Type B pancreatic cell (in vitro differentiated cells): ENCODE data around the gene USP6. TPM values are rescaled to one million over a fixed set of nuclear protein-coding genes. Genes with fewer than 3 reads are reported as not detected.

ENCODE experiments used
- DNase-seq: peaks from one replicate; pipeline ENCODE4 v3.0.0; 2021; ENCODE audit warnings: mixed read lengths; ENCODE audit not compliant: unreplicated experiment; ENCODE audit errors: extremely low spot score
- H3K27ac Mint-ChIP-seq: 2 replicates; pipeline ENCODE4 v1.8.0; 2021; ENCODE audit warnings: mild to moderate bottlenecking, mixed read lengths
- H3K27me3 Mint-ChIP-seq: 2 replicates; pipeline ENCODE4 v1.8.0; 2021; ENCODE audit warnings: mixed read lengths
- H3K36me3 Mint-ChIP-seq: 2 replicates; pipeline ENCODE4 v1.8.0; 2021; ENCODE audit warnings: mixed read lengths
- H3K4me1 Mint-ChIP-seq: one replicate; pipeline ENCODE4 v1.8.0; 2021; ENCODE audit warnings: mixed read lengths; ENCODE audit not compliant: unreplicated experiment
- H3K4me3 Mint-ChIP-seq: 2 replicates; pipeline ENCODE4 v1.8.0; 2021; ENCODE audit warnings: mild to moderate bottlenecking, mixed read lengths
- H3K9me3 Mint-ChIP-seq: 2 replicates; pipeline ENCODE4 v1.8.0; 2021; ENCODE audit warnings: mixed read lengths
- CTCF ChIP-seq: fragments of 200-600 bp; sonication (generic); conservative IDR thresholded peaks from 2 replicates; pipeline ENCODE4 v1.5.0; 2021; ENCODE audit warnings: antibody characterized with exemption, mild to moderate bottlenecking
- total RNA-seq: library from RNA; stranded (reverse); gene quantifications from 2 replicates; pipeline ENCODE4 v1.2.1, GENCODE V29; 2021; ENCODE audit warnings: low replicate concordance

Gene USP6
- total RNA-seq, 1 donor from 2014 or later = 0.22 TPM

DNA sequence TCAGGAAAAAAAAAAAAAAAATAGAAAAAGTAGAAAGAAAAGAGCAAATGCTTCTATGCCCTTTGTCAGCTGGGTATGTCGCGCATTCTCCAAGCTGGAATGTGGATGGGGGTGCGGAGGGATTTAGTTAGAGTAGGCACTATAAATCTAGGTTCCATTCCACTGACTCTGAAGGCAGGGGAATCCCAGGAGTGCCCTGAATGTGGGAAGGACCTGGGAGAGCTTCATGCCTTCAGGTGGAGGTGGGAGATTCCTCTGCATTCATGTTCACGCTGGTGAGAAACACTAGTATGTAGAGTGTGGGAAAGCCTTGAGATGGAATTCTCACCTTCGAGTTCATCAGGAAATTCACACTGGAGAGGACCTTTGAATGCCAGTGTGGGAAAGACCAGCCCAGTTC lies 16.6 kb upstream of the USP6 start:
- peaks cover 7% of the 10 kb centered on the region for H3K36me3 Mint-ChIP-seq
- no peak overlapping the region for H3K27ac Mint-ChIP-seq
- no peak for DNase-seq
- no peaks in the 10 kb centered on the region for H3K4me1 Mint-ChIP-seq
- peaks cover 27% of the 10 kb centered on the region for H3K27me3 Mint-ChIP-seq
- peaks cover 12% of the 10 kb centered on the region for H3K9me3 Mint-ChIP-seq
- H3K4me3 Mint-ChIP-seq = no peak overlapping the region
- TF ChIP-seq CTCF = no peak

- no peaks in the 10 kb centered on the region for H3K4me1 Mint-ChIP-seq
- H3K27me3 Mint-ChIP-seq = peaks cover 20% of the 10 kb centered on the region
- H3K36me3 Mint-ChIP-seq = peaks cover 9% of the 10 kb centered on the region
- H3K9me3 Mint-ChIP-seq = peaks cover 5% of the 10 kb centered on the region
- no peak for TF ChIP-seq CTCF
- H3K4me3 Mint-ChIP-seq = peak overlapping the region; percentile 69
- no peak for DNase-seq
- H3K27ac Mint-ChIP-seq = peak overlapping the region; percentile 51
These were observed 15.0 kb upstream of the USP6 start for GRCh38 chr17:5100832-5101231.

DNA sequence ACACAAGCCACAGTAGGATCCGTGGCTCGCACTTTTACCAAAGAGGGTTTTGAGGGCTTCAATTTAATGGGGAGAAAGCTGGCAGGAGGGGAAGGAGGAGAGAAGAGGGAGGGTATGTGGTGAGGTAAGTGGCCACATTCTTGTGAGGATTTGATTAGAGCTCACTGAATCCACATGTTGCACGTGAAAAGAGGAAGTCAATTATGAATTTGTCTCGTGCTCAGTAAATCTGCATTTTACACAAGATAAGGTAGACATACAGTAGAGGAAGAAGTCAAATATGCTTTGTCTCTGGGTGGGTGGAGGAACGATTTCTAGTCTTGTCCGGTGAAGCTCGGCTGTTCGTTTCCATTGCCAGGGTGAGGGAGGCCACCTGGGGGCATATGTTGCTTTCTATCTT lies 5.0 kb upstream of the USP6 start:
- Mint-ChIP-seq H3K4me1 (peaks cover 23% of the 10 kb centered on the region), H3K9me3 (peaks cover 7% of the 10 kb centered on the region), H3K36me3 (peaks cover 49% of the 10 kb centered on the region), H3K27ac (peak overlapping the region; percentile 91), H3K4me3 (peak overlapping the region; percentile 92), H3K27me3 (no peaks in the 10 kb centered on the region)
- no peak for DNase-seq
- no peak for TF ChIP-seq CTCF

DNA sequence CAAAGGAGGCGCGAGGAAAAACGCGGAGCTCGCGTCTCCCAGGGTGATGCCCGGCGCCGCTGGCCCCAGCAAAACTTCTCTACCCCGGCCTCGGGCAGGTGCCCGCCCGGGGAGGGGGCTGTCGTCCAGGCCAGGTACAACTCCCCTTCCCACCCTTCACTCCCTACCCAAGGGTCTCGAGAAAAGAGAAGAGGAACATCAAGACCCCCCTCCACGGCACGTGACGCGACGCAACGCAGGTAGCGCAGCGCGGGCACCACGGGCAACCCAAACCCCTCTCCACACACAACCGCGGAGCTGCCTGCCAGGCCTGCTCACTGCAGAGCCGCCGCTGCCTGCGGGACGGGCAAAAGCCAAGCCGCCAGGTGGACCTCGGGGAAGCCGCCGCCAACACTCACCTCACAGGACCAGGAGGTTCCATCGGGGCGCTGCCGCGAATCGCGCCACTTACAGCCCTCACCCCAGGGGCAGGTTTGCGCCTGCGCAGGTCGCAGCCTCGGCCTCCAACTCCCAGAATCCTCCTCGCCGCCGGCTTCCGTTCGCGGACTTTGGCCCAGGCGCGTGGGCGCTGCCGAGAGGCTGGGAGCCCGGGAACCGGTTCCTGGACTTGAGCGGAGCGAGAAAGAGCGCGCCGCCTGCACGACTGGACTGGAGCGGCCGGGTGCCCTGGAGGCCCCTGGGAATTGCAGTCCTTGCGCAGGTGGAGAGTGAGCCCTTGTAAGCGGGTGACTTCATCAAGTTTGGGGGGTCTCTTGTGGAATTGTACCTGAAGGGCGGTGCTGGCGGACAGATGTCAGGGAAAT lies 4.2 kb upstream of the USP6 start, which contains the start of gene ZNF232:
Gene ZNF232, minus strand, starts transcription at position 477 of the 803 bp plus-strand sequence. Its CDS starts 56 bp downstream, at position 421.
- Mint-ChIP-seq H3K36me3 (peaks cover 41% of the 10 kb centered on the region), H3K27ac (peak within 1 kb of the TSS; percentile 91), H3K9me3 (peaks cover 7% of the 10 kb centered on the region), H3K4me3 (peak within 1 kb of the TSS; percentile 92), H3K4me1 (peaks cover 23% of the 10 kb centered on the region), H3K27me3 (peaks cover under 1% of the 10 kb centered on the region)
- no peak for TF ChIP-seq CTCF
- DNase-seq = peak; percentile 97

DNA sequence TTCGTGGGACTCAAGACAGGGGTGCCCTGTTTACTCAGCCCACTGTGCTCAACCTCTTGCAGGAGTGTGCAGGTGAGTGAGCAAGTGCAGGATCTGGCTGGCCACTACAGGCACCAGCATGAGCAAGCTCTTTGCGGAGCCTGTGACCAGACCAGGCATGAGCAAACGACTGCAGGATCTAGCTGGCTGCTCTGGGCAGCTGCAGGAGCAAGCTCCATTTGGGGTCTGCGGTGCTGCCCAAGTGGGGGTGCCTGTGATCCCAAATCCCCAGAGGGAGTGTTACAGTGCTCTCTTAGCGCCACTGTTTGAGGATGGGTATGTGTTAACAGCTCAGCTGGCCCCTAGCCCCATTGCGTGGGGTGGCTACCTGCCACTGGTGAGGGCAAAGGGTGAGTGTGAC lies 2.4 kb downstream of the USP6 start:
- Mint-ChIP-seq H3K4me1 (peaks cover 2% of the 10 kb centered on the region), H3K27me3 (peaks cover 19% of the 10 kb centered on the region), H3K27ac (no peak overlapping the region), H3K9me3 (no peaks in the 10 kb centered on the region), H3K4me3 (no peak overlapping the region), H3K36me3 (peaks cover under 1% of the 10 kb centered on the region)
- TF ChIP-seq CTCF = no peak
- DNase-seq = no peak
